Transverse colon (tissue), 3 donors: ENCODE results near the gene SH3TC2.

Source experiments
- CTCF ChIP-seq, 5 experiments: fragments of 200-600 bp in 3 of 5; fragments of 450-650 bp in 2 of 5; sonication (generic) in 3 of 5; IDR thresholded peaks; 1 replicate in 2 of 5; 2 replicates in 3 of 5; pipeline ENCODE4 v1.5.1; 2016 to 2017; ENCODE audit warnings: antibody characterized with exemption in 5 of 5, inconsistent platforms in 3 of 5, mild to moderate bottlenecking in 2 of 5, moderate library complexity in 1 of 5
- POLR2A ChIP-seq: fragments of 450-650 bp; IDR thresholded peaks from one replicate; pipeline ENCODE4 v1.6.1; 2016; ENCODE audit warnings: antibody characterized with exemption, mild to moderate bottlenecking, moderate library complexity

- TF ChIP-seq CTCF (IDR thresholded peaks at IDR 0.05) (no peak), POLR2A (no peak)
Observed at GRCh38 chr5:148962761-148963324, 100.0 kb downstream of the SH3TC2 start.
